Mesodermal cell (in vitro differentiated cells): ENCODE results near the gene MACROD1.
"Not testable (repeated sequence)": the region's sequence is repeated elsewhere in the genome, so short reads cannot be mapped to it uniquely, and the experiment has no call there.

Experiments
- H3K27ac ChIP-seq: 2 replicates; pipeline ENCODE4 v1.7.0; 2013; ENCODE audit warnings: mild to moderate bottlenecking, low read depth, low read length, moderate library complexity; ENCODE audit not compliant: severe bottlenecking
- H3K36me3 ChIP-seq: 2 replicates; pipeline ENCODE4 v1.7.1; 2013; ENCODE audit warnings: mild to moderate bottlenecking, low read length, moderate library complexity; ENCODE audit not compliant: control insufficient read depth, insufficient read depth
- H3K4me1 ChIP-seq: one replicate; pipeline ENCODE4 v1.7.1; 2013; ENCODE audit warnings: mild to moderate bottlenecking, low read length; ENCODE audit not compliant: insufficient read depth, control insufficient read depth, poor library complexity, severe bottlenecking
- H3K4me3 ChIP-seq: 2 replicates; pipeline ENCODE4 v1.7.0; 2013; ENCODE audit warnings: low read length, control low read depth, mild to moderate bottlenecking; ENCODE audit not compliant: insufficient read depth, poor library complexity, severe bottlenecking; ENCODE audit errors: extremely low read depth
- H3K9me3 ChIP-seq: 2 replicates; pipeline ENCODE4 v1.7.1; 2013; ENCODE audit warnings: mild to moderate bottlenecking, low read length, moderate library complexity; ENCODE audit not compliant: control insufficient read depth
- WGBS, 2 experiments: methylation state at CpG; one replicate each; pipeline ENCODE4 v1.1.5; 2013; ENCODE audit warnings: missing lambda C conversion rate in 2 of 2; ENCODE audit not compliant: insufficient coverage in 2 of 2; 5-methylcytosine and 5-hydroxymethylcytosine counted together

MACROD1 gene

DNA sequence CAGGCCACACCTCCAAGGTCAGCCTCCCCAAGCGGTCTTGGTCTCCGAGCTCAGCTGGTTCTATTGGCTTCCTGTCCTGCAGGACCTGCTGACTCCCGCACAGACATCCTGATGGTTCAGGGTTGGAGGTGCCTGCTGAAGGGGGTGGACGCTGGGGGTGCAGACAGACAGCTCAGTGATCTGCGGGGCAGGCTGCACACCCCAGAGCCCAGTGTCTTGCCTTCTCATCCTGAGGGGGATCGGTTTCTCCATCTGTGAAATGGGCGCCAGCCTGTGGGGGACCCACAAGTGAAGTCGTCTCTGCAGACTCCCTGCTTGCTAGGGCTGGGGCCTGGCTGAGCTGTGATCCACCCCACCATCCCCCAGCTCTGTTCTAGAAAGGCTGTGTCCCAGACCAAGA lies 116.4 kb downstream of the MACROD1 start:
- H3K4me1 ChIP-seq, result peaks cover 24% of the 10 kb centered on the region
- no peak overlapping the region for H3K4me3 ChIP-seq
- H3K9me3 ChIP-seq, result no peaks in the 10 kb centered on the region
- H3K27ac ChIP-seq, result no peak overlapping the region
- no peaks in the 10 kb centered on the region for H3K36me3 ChIP-seq
- 79 to 95% methylated on average over 3 to 8 of the region's 8 CpGs for whole genome bisulfite sequencing, 2 experiments

DNA sequence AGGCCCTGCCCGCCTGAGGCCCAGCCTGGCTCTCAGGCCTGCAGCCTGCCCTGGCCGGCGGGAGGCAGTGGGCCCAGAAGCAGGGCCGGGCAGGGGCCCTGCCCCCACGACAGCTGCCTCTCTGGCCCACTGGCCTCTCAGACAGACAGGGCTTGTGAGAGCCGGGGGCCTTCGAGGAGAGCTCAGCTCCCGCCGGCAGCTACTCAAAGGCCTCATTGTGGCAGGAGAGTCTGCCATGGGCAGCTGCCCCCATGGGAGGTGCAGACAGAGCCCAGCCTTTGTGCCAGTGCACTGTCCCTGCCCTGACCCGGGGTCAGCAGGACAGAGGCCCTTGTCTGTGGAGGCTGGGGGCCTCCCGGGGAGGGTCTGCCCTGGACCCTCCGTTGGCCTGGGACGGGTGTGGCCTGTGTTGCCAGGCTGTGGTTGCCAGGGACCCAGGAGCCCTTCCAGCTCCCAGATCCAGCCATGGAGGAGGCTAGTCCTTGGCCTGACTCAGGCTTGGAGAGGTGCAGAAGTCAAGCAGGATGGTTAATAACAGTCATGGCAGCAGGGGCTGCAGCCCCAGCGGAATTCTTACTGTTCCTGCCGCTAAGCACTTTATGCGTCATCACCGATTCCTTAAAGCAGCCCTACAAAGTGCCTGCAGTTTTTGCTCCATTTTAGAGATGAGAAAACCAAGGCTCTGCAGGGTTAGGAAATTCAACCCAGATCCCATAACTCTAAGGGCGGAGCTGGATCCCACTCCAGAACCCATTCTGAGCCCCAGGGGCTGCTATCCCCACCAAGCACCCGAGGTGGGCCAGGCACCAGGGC lies 117.7 kb downstream of the MACROD1 start:
- peaks cover 15% of the 10 kb centered on the region for H3K4me1 ChIP-seq
- no peak overlapping the region for H3K4me3 ChIP-seq
- no peaks in the 10 kb centered on the region for H3K36me3 ChIP-seq
- peak overlapping the region; percentile 66 for H3K27ac ChIP-seq
- WGBS, 2 experiments, result 71 to 73% methylated on average over 15 to 19 of the region's 19 CpGs
- H3K9me3 ChIP-seq, result no peaks in the 10 kb centered on the region

DNA sequence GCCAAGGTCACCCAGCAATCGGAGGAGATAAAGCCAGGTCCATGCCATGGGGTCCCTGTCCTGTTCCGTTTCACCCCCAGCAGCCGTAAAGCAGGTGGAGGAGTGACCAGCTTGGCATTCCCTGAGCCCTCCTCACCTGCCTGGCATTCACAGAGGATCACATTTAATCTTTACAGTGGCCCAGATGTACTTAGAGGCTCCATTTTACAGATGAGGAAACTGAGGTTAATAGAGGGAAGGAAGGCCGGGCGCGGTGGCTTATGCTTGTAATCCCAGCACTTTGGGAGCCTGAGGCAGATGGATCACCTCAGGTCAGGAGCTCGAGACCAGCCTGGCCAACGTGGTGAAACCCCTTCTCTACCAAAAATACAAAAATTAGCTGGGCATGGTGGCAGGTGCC lies 118.5 kb downstream of the MACROD1 start:
- not testable (repeated sequence) for H3K27ac ChIP-seq, H3K36me3 ChIP-seq, H3K9me3 ChIP-seq, H3K4me3 ChIP-seq
- peaks cover 10% of the 10 kb centered on the region for H3K4me1 ChIP-seq
- 92 to 95% methylated on average over 4 to 6 of the region's 8 CpGs for WGBS, 2 experiments

DNA sequence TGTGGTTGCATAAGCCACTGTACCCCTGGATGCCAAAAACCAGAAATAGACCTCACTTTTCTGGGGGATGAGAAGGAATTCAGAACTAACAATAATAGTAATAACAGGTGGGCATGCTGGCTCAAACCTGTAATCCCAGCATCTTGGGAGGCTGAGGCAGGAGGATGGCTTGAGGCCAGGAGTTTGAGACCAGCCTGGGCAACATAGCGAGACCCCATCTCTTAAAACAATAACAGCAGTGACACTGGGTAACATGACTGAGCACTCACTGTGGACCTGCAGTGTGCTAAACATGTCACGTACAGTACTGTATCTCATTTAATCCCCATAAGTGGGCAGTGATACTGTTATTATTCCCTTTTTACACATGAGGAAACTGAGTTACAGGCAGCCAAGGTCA lies 120.2 kb downstream of the MACROD1 start:
- Histone ChIP-seq H3K9me3 (no peaks in the 10 kb centered on the region), H3K4me1 (peaks cover 10% of the 10 kb centered on the region), H3K4me3 (no peak overlapping the region), H3K27ac (no peak overlapping the region), H3K36me3 (no peaks in the 10 kb centered on the region)
- WGBS, 2 experiments, result 91 to 93% methylated on average over 2 of the region's 2 CpGs

DNA sequence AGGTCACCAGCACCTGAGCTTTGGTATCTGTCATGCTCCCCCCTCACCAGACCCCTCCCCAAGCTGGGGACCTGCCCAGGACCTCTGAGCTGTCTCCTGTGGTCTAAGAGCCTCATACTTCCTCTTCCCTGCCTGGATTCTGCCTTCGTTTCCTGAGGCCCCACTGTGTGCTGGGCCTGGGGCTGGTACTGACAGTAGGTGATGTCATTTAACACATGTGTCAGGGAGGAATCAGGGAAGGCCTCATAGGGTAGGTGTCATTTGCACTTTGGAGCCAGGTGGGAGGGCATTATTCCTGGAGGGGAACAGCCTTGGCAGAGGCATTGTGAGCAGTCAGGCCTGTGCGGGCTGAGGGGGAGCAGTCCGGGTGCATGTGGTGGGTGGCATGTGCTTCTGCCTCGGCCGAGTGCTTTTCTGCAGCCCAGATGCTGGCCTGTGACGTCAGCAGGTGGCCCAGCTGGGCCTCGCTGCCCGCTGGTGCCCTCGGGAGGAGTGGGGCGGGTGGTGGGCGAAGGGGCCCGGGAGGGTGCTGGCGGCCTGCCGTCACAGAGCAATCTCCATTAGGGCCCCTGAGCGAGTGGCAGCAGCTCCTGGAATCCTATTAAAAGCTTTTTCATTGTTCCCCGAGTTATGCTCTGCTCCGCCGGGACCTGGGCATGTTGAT lies 121.1 kb downstream of the MACROD1 start:
- Histone ChIP-seq H3K36me3 (no peaks in the 10 kb centered on the region), H3K27ac (no peak overlapping the region), H3K4me3 (no peak overlapping the region), H3K9me3 (no peaks in the 10 kb centered on the region), H3K4me1 (peaks cover 10% of the 10 kb centered on the region)
- 86 to 93% methylated on average over 17 of the region's 18 CpGs for WGBS, 2 experiments

DNA sequence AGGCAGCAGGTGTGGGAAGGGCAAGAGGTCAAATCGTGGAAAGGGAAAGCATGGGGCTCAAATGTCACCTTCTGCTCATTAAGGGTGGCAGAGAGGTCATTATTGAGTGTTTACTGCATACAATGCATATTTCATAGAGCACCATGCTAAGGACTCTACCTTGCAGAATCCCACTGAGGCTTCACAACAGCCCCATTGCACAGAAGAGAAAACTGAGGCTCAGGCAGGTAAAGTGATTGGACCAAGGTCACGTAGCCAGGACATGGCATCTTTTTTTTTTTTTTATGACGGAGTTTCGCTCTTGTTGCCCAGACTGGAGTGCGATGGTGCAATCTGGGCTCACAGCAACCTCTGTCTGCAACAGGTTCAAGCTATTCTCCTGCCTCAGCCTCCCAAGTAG lies 122.4 kb downstream of the MACROD1 start:
- Histone ChIP-seq H3K36me3 (no peaks in the 10 kb centered on the region), H3K4me1 (peaks cover 6% of the 10 kb centered on the region), H3K9me3 (no peaks in the 10 kb centered on the region), H3K27ac (no peak overlapping the region), H3K4me3 (no peak overlapping the region)
- WGBS, 2 experiments, result 85 to 100% methylated on average over 4 of the region's 5 CpGs

DNA sequence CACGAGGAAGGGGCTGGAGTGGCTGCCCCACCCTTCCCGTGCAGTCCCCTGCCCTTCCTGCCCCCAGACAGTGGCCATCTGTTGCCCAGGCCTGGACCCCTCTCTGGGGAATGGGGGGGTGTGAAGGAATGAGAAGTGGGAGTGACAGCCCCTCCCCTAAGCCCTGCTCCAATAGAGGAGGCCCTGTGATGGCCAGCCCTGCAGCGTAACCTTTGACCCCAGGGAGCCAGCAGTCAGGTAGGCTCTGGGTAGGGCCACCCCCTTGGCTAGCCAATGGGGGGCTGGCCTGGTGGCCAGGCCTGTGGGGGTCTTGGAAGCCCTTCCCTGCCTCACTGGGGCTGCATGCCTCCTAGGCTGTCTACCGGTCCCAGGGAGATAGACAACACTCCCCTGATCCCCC lies 123.6 kb downstream of the MACROD1 start:
- Histone ChIP-seq H3K9me3 (no peaks in the 10 kb centered on the region), H3K27ac (no peak overlapping the region), H3K4me1 (no peaks in the 10 kb centered on the region), H3K4me3 (no peak overlapping the region), H3K36me3 (no peaks in the 10 kb centered on the region)
- 100% methylated on average over 1 to 2 of the region's 4 CpGs for WGBS, 2 experiments

DNA sequence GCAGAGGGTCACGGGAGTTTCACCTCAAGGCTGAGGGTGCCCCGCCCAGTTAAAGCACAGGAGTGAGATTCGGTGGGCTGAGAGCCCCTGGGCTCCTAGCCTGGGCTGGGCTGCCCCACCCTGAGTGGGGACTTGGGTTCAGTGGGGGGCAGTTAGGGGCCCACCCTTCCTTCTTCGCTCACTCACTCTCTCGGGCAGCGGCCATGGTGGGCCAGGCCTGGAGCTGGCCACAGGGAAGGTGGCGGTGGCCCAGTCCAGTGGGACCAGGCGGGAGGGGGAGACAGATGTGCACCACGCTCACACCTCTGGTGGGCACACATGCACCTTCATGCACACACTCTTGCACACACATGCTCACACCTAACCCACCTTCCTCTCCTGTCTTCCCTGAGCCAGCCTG lies 124.1 kb downstream of the MACROD1 start:
- Histone ChIP-seq H3K9me3 (no peaks in the 10 kb centered on the region), H3K27ac (no peak overlapping the region), H3K4me3 (no peak overlapping the region), H3K4me1 (no peaks in the 10 kb centered on the region), H3K36me3 (no peaks in the 10 kb centered on the region)
- WGBS, 2 experiments, result 94% methylated on average over 6 to 8 of the region's 9 CpGs

DNA sequence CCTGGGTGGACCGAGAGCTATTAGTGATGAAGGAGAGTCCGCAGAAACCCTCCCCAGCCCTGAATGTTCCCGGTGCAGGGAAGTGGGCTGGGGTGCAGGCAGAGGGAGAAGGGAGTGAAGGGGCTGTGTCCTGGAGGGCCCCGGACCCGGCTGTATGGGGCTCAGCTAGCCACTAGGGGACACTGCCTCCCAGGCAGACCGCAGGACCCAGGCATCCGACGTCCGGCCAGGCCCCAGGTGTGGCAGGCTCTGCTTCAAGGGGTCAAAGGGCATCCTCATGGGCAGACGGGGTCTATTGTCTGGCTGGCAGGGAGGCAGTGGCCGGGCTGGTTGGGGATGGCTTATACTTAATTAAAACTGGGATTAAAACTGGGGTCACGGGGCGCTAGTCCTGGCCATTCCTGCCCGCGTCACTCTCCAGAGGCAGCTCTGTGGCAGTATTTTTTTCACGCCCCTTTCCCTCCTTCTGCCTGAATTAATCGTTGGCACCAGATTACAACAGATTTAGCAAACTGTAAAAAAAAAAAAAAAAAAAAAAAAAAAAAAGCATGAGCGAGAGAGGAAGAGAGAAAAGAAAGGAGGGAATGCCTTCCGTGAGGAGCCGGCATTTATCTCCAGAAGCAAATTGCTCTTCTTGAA lies 125.1 kb downstream of the MACROD1 start:
- H3K4me3 ChIP-seq, result no peak overlapping the region
- 59 to 61% methylated on average over 10 to 16 of the region's 20 CpGs for WGBS, 2 experiments

DNA sequence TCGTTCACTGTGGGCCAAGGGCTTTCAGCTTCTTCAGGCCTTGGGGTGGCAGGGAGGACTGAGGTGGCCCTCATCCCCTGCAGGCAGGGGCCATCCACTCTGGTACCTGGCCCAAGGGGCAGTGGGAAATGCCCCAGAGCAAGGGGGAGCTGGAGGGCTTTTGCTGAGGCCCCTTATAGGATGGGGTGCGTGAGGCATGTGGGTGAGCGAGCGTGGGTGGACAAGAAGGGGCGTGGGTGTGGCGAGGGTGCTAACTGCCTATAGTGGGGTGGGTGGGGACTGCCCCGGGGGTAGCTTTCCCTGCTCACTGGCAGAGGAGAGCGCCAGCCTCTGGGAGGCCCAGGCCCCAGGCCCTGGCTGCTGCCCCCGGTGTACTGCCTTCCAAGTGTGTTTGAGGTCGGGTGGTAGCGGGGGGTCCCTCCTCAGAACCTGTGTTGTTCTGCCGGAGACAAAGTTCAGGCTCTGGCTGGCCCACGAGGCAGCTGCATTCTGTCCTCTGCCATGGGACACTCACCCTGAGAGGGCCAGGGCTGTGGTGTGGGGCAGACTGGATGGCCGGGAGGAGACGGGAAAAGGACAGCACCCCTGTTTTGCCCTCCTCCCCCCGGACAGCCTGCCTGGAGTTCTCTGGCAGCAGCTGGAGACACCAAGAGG lies 126.8 kb downstream of the MACROD1 start:
- H3K27ac ChIP-seq, result no peak overlapping the region
- no peaks in the 10 kb centered on the region for H3K9me3 ChIP-seq
- no peaks in the 10 kb centered on the region for H3K36me3 ChIP-seq
- H3K4me1 ChIP-seq, result no peaks in the 10 kb centered on the region
- no peak overlapping the region for H3K4me3 ChIP-seq
- WGBS, 2 experiments, result 82 to 89% methylated on average over 15 to 16 of the region's 16 CpGs

More for the DNA sequence above, 125.1 kb downstream of the MACROD1 start:
- no peaks in the 10 kb centered on the region for H3K36me3 ChIP-seq
- H3K27ac ChIP-seq, result no peak overlapping the region
- no peaks in the 10 kb centered on the region for H3K4me1 ChIP-seq
- no peaks in the 10 kb centered on the region for H3K9me3 ChIP-seq
